Brain microvascular endothelial cell (primary cell): ENCODE data around the gene THUMPD3.

Experiments
- DNase-seq: peaks from one replicate; pipeline ENCODE4 v3.0.0-alpha.2; 2020
- H3K27ac ChIP-seq: fragments of 250-450 bp; sonication (Bioruptor Pico); 2 replicates; pipeline ENCODE4 v1.5.1; 2020; ENCODE audit warnings: mild to moderate bottlenecking, moderate library complexity
- H3K27me3 ChIP-seq: fragments of 250-450 bp; sonication (Bioruptor Pico); replicated peaks from 2 replicates; pipeline ENCODE4 v1.5.1; 2020; ENCODE audit warnings: mild to moderate bottlenecking
- H3K36me3 ChIP-seq: fragments of 250-450 bp; sonication (Bioruptor Pico); replicated peaks from 2 replicates; pipeline ENCODE4 v1.5.1; 2020; ENCODE audit warnings: mild to moderate bottlenecking
- H3K4me3 ChIP-seq: 2 replicates; pipeline ENCODE4 v1.5.1; 2011; ENCODE audit warnings: low read depth, mild to moderate bottlenecking, control low read depth, low read length, moderate library complexity
- in situ Hi-C: cut with HindIII; loops from 2 replicates; pipeline ENCODE4 v1.10.0; 2017; ENCODE audit warnings: low sequenced_read_pairs, low pct_ligation_motif_present
- TF ChIP-seq, protein P1 (sequence below): IDR thresholded peaks from 2 replicates; pipeline ENCODE4 v1.5.1; 2011; ENCODE audit warnings: low read depth, mild to moderate bottlenecking, moderate library complexity, low read length, control low read depth, inconsistent platforms; ENCODE audit errors: missing control alignments

THUMPD3 gene

GRCh38 chr3:9347887-9348286 is 15.0 kb upstream of the THUMPD3 start:
- H3K4me3 ChIP-seq = no peak overlapping the region
- in situ Hi-C loops = no loop called here
- DNase-seq = no peak

DNA sequence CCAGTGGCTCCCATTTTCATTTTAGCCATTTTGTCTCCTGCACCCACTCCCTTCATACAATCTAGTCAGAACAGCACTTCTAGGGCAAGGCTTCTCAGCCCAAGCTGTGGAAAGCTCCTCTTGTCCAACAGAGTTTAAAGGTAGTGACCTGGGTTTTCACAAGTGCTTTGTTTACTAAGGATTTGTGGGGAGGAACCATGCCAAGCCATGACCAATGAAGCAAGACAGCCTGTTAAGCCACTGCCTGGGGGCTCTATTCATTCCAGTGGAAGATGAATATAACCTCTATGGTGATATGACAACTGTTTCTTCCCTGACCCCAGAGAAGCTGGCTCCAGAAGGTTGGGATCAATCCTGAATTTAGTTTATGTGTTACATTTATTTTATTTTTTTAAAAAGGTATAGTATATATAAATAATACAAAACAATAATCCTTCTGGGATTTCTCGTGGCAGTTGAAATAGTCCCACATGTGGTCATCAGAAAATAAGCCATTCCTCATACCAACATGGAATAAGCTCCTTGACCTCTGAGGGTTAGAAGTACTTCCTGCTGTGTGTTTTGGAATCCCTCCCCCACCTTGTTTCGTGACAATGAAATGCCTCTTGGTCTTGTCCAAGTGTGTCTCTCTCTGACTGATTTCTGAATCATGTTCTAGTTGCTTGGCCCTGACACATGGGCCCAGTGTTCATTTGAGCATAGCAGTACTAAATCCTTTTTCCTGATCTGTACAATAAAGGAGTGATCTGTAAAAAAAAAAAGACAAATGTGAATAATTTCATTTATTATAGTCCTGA is 13.3 kb upstream of the THUMPD3 start:
- Histone ChIP-seq H3K4me3 (no peak overlapping the region), H3K27me3 (no peaks in the 10 kb centered on the region), H3K27ac (peak overlapping the region; percentile 34), H3K36me3 (no peaks in the 10 kb centered on the region)
- peak; percentile 83 for DNase-seq
- TF ChIP-seq, protein P1, sequence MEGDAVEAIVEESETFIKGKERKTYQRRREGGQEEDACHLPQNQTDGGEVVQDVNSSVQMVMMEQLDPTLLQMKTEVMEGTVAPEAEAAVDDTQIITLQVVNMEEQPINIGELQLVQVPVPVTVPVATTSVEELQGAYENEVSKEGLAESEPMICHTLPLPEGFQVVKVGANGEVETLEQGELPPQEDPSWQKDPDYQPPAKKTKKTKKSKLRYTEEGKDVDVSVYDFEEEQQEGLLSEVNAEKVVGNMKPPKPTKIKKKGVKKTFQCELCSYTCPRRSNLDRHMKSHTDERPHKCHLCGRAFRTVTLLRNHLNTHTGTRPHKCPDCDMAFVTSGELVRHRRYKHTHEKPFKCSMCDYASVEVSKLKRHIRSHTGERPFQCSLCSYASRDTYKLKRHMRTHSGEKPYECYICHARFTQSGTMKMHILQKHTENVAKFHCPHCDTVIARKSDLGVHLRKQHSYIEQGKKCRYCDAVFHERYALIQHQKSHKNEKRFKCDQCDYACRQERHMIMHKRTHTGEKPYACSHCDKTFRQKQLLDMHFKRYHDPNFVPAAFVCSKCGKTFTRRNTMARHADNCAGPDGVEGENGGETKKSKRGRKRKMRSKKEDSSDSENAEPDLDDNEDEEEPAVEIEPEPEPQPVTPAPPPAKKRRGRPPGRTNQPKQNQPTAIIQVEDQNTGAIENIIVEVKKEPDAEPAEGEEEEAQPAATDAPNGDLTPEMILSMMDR = no peak
- in situ Hi-C loops = loop anchor here (25.0 kb wide), 1 partner anchor 113 kb away; no protein-coding TSS in a partner anchor

More at GRCh38 chr3:9347887-9348286, 15.0 kb upstream of the THUMPD3 start:
- peak overlapping the region; percentile 24 for H3K27ac ChIP-seq
- TF ChIP-seq, protein P1 = no peak
- H3K27me3 ChIP-seq = no peaks in the 10 kb centered on the region
- H3K36me3 ChIP-seq = no peaks in the 10 kb centered on the region

GRCh38 chr3:9351709-9352126 is 11.1 kb upstream of the THUMPD3 start:
- Histone ChIP-seq H3K27me3 (no peaks in the 10 kb centered on the region), H3K4me3 (no peak overlapping the region)
- DNase-seq = no peak

DNA sequence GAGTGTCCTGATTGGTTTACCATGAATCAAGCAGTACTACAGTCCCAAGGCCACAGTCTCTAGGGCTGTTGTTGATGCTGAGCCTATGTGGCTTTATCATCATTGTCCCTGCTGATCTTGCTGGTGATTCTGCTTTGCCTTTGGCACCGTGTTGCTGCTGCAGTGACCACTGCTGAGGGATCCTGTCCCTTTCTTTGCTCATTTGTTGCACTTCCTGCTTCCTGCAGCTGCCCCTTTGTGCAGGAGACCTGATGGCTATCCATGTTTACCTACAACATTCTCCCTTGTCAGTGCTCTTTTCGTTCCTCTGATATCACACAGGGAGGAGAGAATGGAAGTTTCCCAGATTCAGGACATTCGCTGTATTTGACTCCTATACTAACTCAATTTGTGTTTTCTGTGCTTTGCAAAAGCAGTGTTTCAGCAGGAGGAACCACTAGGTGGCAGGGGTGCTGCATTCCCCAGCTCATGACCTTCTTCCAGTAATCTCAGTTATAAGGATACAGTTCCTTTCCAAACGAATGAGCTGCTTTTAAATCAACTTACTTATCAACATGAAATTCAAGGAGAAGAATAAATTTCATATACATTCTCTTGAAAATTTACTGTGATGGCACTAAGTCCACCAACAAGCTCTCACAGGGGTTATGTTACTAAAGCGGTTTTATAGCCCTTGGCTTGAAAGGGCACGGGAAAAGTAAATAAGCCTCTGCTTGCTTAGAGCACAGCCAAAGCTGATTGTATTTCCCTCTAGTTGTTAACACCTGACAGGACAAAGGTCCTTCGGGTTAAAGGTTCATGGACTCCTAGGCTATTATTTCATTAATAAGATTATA is 9.7 kb upstream of the THUMPD3 start:
- peak; percentile 70 for DNase-seq
- Histone ChIP-seq H3K27me3 (no peaks in the 10 kb centered on the region), H3K27ac (no peak overlapping the region), H3K4me3 (no peak overlapping the region), H3K36me3 (no peaks in the 10 kb centered on the region)
- TF ChIP-seq, protein P1 = peak; percentile 96
- in situ Hi-C loops = loop anchor here (25.0 kb wide), 1 partner anchor 109 kb away; no protein-coding TSS in a partner anchor

More at GRCh38 chr3:9351709-9352126, 11.1 kb upstream of the THUMPD3 start:
- TF ChIP-seq, protein P1 = no peak
- in situ Hi-C loops = loop anchor here (25.0 kb wide), 1 partner anchor 111 kb away; no protein-coding TSS in a partner anchor
- Histone ChIP-seq H3K36me3 (no peaks in the 10 kb centered on the region), H3K27ac (no peak overlapping the region)

DNA sequence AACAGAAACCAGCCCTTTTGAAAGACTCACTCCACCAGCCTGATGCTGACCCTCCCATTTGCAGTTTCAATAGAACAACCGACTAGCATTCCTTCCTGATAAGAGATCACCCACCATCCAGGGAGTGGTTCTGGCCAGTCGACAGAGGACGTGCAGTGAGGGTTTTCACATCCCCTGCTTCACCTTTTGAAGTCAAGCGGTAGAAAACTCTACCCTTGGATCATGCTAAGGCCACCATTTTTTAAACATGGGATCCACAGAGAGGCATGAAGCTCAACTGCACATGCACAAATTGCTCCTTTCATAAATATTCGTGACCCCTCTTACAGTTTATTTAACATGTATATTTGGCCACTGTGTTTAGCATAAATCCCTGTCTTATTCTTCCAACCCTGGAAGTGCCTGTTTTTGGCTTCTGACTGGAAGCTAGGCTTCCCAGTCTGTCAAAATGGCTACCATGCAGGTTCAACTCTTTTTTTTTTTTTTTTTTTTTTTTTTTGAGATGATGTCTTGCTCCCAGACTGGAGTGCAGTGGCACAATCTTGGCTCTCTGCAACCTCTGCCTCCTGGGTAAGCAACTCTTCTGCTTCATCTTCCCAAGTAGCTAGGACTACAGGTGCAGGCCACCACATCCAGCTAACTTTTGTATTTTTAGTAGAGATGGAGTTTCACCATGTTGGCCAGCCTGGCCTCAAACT is 1.0 kb upstream of the THUMPD3 start:
- DNase-seq = no peak
- no peaks in the 10 kb centered on the region for H3K27me3 ChIP-seq
- no peak overlapping the region for H3K4me3 ChIP-seq
- peaks cover 5% of the 10 kb centered on the region for H3K36me3 ChIP-seq
- TF ChIP-seq, protein P1 = no peak
- no peak overlapping the region for H3K27ac ChIP-seq
- in situ Hi-C loops = loop anchor here (25.0 kb wide), 1 partner anchor 100 kb away; no protein-coding TSS in a partner anchor
